Stimulated activated CD4-positive, alpha-beta T cell treated with anti-CD3 and anti-CD28 coated beads, Interleukin-4, amount 100 ng/mL, for 4 hours (primary cell): ENCODE data around the gene ALDH1L2.

ENCODE experiments used
- DNase-seq, 2 experiments: peaks; one replicate each; pipeline ENCODE4 v3.0.0-alpha.2; 2020

ALDH1L2 gene

DNA sequence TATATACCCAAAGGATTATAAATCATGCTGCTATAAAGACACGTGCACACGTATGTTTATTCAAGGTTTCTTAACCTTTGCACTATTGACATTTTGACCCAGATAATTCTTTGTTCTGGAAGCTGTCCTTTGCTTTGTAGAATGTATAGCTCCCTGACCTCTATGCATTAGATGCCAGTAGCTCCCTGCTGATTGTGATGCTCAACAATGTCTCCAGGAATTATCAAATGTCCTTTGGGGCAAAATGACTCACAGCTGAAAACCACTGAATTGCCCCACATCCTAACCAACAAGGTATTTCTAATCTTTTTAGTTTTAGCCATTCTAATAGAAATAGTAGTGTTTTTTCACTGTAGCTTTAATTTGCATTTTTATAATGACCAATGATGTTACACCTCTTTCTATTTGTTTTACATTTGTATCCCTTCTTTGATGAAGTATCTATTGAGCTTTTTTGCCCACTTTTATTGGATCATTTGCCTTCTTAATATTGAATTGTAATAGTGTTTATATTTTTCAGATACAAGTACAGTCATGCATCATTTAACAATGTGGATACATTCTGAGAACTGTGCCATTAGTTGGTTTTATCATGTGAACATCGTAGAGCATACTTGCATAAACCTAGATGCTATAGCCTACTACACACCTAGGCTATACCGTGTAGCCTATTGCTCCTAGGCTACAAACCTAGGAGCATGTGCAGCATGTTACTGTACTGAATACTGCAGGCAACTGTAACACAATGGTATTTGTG is 108.5 kb downstream of the ALDH1L2 start:
- no peak for DNase-seq

DNA sequence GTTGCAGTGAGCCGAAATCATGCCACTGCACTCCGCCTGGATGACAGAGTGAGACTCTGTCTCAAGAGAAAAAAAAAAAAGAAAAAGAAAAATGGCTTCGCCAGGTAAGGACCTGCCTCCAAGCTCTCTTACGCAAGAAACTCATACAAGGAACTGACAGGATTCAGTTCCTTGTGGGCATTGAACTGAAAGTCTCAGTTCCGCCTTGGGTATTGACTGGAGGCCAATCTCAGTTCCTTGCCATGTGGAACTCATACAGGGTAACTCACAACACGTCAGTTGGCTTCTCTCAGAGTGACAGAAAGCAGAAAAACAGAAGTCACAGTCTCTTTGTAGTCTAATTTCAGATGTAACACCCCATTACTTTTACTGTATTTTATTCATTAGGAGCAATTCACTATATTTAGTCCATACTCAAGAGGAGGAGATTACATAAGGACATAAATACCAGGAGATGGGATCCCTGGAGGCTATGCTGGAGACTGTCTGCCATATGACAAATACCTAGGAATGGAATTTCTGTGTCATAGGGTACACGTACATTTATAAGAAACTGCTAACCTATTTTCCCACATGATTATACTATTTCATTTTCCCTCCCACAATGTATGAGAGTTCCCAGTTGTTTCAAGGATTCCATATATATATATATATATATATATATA is 109.5 kb downstream of the ALDH1L2 start:
- no peak for DNase-seq

DNA sequence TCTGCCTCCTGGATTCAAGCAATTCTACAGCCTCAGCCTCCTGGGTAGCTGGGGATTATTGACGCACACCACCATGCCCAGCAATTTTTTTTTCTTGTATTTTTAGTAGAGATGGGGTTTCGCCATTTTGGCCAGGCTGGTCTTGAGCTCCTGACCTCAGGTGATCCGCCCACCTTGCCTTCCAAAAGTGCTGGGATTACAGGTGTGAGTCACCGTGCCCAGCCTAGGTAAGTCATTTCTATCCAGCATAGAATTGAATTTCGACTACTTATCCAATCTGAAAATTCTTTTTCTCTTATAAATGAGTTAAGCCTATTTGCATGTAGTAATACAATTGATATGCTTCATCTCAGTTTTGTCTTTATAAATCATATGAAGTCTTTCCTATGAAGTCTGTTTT is 111.0 kb downstream of the ALDH1L2 start:
- DNase-seq = no peak

DNA sequence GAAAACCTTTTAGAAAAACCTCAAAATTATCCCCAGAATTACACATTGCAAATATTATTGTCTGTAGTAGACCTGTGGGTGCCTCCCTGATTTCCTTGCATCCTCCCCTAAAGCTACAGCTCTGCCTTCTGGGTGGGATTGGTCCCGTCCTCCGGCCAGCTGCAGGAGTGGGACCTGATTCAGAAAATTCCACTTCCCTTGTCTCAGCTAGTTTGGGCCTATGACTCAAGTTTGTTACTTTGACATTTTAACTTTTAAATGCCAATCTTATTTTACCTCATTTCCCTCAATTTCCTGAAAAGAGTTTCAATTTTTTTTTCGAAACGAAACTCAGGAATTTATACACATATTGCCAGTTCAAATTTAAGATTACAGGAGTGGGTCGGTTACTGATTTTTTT is 113.0 kb downstream of the ALDH1L2 start:
- no peak for DNase-seq
